GM19463 (cell line): Measurements from ENCODE around the gene PIK3C2A.

Experiments
- ATAC-seq: cut with Tn5 transposase; IDR thresholded peaks from one replicate; pipeline ENCODE4 v1.9.1; 2021; ENCODE audit warnings: mild to moderate bottlenecking, moderate library complexity; ENCODE audit not compliant: unreplicated experiment

PIK3C2A gene

DNA sequence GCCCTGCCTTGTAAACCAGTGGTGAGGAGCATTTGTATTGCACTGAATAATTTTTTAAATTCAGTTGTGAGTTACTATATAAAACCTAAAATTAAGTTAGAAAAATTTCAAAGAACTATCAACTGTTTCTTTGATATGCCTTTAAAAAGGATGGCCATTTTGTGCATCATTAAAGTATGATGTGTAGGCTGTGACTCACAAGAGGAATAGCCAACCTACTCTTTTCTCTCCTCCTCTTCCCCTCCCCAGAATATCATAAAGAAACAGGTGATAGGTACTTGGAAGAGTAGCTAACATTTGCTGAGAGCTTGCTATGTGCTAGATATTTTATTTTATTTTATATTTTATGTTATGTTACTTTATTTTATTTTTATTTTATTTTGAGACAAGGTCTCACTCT, 10.6 kb upstream of the PIK3C2A start:
- no peak for ATAC-seq

- no peak for ATAC-seq
Observed at GRCh38 chr11:17217401-17217800, 9.6 kb upstream of the PIK3C2A start.

GRCh38 chr11:17214338-17214737, 6.6 kb upstream of the PIK3C2A start:
- ATAC-seq: no peak

DNA sequence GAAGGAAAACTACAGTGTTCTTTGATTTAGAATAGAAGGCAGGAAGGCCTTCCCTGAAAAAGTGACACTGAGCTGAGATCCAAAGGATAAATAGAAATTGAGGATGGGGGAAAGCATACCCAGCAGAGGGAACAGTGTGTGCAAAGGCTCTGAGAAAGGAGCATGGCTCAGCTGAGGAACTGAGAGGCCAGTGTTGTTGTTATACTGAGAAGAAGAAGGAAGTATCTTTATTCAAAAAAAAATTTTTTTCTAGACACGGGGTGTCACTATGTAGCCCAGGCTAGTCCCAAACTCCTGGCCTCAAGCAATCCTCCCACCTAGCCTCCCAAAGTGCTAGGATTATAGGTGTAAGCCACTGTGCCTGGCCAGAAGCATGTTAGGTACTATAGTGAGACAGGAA, 3.5 kb upstream of the PIK3C2A start:
- no peak for ATAC-seq

- ATAC-seq: no peak
Observed at GRCh38 chr11:17209939-17210245, 2.1 kb upstream of the PIK3C2A start.

- peak; percentile 38 for ATAC-seq
Observed at GRCh38 chr11:17208257-17208999, 642 bp upstream of the PIK3C2A start.

- no peak for ATAC-seq
Observed at GRCh38 chr11:17206463-17206862, 1.3 kb downstream of the PIK3C2A start.

DNA sequence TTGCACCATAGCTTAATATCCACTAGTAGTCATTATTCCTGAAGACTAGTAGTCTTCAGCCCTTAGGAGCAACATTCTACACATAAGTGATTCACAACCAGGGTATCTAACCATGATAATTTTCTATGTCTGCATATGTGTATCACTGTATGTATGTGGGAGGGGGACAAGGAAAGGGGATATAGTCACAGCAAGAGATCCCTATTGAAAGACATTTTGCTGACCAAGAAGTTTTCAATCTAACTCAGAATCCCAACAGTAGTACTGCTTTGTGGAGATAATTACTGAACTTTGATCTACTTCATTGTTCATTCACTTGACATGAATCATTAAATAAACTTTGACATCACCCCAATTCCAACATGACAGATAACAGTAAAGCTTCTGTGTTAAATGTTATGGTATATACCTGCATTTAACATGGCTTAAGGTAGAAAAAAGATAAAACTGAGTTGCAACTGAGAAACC, 10.3 kb downstream of the PIK3C2A start:
- ATAC-seq: no peak

DNA sequence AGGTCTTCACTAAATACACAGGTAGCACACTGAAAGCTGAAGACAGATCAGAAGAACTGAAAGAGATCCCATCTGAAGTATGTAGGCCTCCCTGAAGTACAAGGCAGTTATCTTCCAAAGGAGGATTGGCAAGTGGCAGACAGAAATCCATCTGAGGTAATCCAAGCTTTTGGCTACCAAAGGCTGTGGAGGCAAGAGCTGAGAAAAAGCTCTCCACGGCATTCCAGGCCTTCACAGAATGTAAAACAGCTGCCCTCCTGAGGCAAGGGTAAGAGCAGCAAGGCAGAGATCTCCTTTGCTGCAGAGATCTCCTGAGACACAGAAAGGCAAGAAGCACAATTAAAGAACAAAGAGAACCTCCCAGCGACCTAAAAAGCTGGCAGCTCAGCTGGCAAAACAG, 19.1 kb downstream of the PIK3C2A start:
- no peak for ATAC-seq

GRCh38 chr11:17186932-17187692, 20.7 kb downstream of the PIK3C2A start:
- no peak for ATAC-seq

GRCh38 chr11:17185938-17186337, 21.8 kb downstream of the PIK3C2A start:
- no peak for ATAC-seq

GRCh38 chr11:17184882-17185587, 22.8 kb downstream of the PIK3C2A start:
- ATAC-seq: no peak

- ATAC-seq: no peak
Observed at GRCh38 chr11:17183836-17184235, 23.9 kb downstream of the PIK3C2A start.

DNA sequence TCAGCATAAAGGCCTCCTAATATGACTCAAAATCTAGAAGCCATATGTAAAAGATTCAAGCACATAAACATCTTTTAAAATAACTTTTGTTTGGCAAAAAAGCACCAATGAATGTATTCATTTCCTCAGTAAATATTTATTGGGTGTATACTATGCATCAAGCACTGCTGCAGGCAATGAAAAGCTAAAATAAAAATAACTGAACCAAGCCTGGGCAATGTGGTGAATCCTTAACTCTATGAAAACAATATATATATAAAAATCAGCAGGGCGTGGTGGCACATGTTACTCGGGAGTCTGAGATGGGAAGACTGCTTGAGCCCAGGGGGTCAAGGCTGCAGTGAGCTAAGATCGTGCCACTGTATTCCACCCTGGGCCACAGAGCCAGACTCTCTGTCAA, 27.8 kb downstream of the PIK3C2A start:
- no peak for ATAC-seq

GRCh38 chr11:17173332-17173731, 34.5 kb downstream of the PIK3C2A start:
- no peak for ATAC-seq

DNA sequence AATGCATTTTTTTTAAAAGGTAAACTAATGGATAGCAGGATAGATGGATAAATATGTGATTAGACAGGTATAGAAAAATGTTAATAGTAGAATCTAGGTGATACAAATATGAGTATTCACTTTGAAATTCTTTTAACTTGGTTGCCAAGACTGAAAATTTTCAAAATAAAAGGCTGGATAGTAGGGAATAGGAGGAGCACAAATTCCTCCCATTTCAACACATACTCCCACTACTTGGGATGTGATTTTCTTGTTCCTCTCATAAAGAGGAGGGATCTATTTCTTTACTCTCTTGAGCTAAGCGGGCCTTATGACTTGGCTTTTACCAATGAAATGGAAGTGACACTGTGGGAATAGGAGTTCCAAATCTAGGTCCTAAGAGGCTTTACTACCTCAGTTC, 35.9 kb downstream of the PIK3C2A start:
- ATAC-seq: no peak

DNA sequence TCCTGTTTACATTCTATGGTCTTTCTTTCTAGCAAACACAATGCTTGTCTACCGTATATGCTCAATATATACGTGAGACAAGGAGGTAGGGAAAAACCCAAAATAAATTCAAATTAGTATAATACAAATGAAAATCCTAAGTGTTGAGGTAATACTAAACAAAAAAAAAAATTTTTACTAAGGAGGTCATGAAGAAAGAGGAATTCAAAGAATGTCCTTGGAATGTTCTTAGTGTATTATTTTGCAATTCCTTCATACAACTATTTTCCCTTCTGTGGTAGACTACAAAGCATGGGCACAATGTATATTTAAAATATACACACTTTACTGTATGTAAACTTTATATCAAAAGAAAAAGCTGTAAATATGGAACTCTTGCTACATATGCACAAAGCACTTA, 36.4 kb downstream of the PIK3C2A start:
- no peak for ATAC-seq

- no peak for ATAC-seq
Observed at GRCh38 chr11:17169876-17170275, 37.9 kb downstream of the PIK3C2A start.

GRCh38 chr11:17165247-17165890, 42.4 kb downstream of the PIK3C2A start:
- no peak for ATAC-seq

DNA sequence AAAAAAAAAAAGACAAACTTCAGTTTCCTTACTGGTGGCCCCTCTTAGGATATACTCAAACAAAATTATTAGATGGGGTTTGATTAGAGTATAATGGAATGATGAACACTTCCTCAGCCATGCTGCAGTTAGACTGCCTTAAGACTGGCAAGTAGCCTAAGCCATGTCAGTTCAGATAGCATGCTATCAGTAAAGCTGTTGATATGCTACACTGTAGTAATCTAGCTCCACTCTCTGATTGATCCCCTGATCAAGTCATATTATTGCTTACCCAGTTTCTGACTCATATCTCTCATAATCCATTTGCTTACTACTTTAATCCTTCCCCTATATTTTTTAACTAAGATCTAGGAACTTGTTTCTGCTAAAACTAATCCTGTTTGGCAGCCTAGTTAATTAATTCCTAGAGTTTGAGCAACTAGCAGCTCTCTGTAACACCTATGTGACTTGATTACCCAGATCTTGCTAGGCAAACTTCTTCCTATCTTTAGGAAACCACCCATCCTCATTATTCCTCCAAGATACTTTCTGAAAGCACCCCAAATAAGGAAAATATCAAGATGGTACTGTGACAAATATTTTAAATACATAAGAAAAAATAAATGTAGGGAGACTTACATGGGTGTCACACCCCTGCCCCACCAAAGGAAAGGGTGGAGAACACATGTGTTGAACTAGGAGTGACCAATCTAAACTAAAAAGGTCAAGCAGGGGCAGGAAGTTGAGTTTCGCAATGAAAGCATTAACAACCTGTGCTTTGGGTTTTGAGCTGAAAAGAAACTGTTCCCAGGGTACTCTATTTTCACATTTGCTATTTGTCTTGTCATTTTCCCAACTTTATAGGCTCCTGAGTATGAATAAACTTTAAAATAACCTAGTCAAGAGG, 43.2 kb downstream of the PIK3C2A start:
- ATAC-seq: no peak
